Activated naive CD8-positive, alpha-beta T cell treated with anti-CD3 and anti-CD28 coated beads, Interleukin-2, amount 10 ng/mL, durations not matched to agents 7 days and 5 days (primary cell): Measurements from ENCODE around the gene CCDC172. TPM values are rescaled to one million over a fixed set of nuclear protein-coding genes. Genes with fewer than 3 reads are reported as not detected.

ENCODE experiments used
- ATAC-seq: fragments of 150-1000 bp; cut with Tn5 transposase; one replicate; pipeline ENCODE4 v1.10.0; 2021; ENCODE audit warnings: low read depth, moderate library complexity
- POLR2A ChIA-PET: fragments of 350-600 bp; sonication (Branson Sonifier 250); formaldehyde crosslinking; loops from one replicate; lab custom pipeline; 2021; ENCODE audit warnings: antibody characterized with exemption; lab: Charles Lee
- DNase-seq: peaks from one replicate; pipeline ENCODE4 v3.0.0; 2021
- H3K27ac Mint-ChIP-seq: one replicate; pipeline ENCODE4 v1.8.0; 2022; ENCODE audit warnings: mild to moderate bottlenecking, mixed read lengths
- H3K27me3 Mint-ChIP-seq: one replicate; pipeline ENCODE4 v1.8.0; 2022; ENCODE audit warnings: mild to moderate bottlenecking, moderate library complexity, mixed read lengths
- H3K36me3 Mint-ChIP-seq: one replicate; pipeline ENCODE4 v1.8.0; 2021; ENCODE audit warnings: mild to moderate bottlenecking, mixed read lengths
- H3K4me1 Mint-ChIP-seq: one replicate; pipeline ENCODE4 v1.8.0; 2021; ENCODE audit warnings: mixed read lengths
- H3K4me3 Mint-ChIP-seq: one replicate; pipeline ENCODE4 v1.8.0; 2022; ENCODE audit warnings: mild to moderate bottlenecking, moderate library complexity, mixed read lengths
- H3K9me3 Mint-ChIP-seq: one replicate; pipeline ENCODE4 v1.8.0; 2021; ENCODE audit warnings: mixed read lengths
- total RNA-seq, 2 experiments: library from RNA; stranded (reverse); gene quantifications; one replicate each; pipeline ENCODE4 v1.2.3, GENCODE V29; 2021

Gene CCDC172, protein sequence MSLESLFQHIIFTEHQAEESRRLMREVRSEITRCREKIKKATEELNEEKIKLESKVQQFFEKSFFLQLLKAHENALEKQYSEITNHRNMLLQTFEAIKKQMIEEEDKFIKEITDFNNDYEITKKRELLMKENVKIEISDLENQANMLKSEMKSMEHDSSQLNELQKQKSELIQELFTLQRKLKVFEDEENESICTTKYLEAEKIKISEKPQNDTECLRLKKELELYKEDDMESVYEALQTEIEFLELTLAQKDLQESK
- not detected for total RNA-seq

DNA sequence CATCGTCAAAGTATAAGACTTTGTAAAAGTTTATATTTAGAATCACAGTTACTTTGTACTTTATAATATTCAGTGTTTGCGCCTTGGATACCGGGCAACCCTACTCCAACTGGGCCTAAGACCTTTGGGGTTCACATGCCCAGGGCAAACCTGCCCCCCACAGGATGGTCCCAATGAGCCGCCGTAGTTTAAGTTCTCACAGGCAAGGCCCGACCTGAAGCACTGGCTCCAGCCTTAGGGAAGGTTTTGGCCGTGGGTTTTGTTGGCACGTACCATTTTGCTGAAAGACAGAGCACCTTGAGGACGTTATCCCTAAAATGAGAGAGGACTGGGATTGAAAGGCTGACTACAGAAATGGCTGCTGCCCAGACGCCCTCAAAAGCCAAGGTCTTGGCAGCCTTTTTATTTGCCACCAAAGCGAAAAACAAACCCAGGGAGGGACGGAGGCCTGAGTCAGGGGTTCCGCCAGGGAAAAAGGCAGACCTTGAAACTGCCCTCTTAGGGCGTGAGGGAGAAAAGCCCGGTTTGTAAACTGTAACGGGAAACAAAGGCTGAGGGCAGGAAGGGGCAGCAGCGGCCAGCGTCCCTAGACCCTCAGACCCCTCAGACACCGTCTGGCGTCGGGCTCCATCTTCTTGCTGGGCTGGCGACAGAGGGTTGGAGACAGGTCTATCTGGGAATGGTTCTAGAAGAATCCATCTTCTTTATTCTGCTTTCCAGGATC lies at the start of gene CCDC172:
TSS of gene CCDC172 (plus strand) at position 222 of the 724 bp plus-strand sequence. CDS start 564 bp downstream, outside the sequence.
- ATAC-seq (no peak), DNase-seq (no peak)
- no peaks in the 10 kb centered on the region for H3K9me3 Mint-ChIP-seq
- H3K4me1 Mint-ChIP-seq, result no peaks in the 10 kb centered on the region
- H3K4me3 Mint-ChIP-seq, result no peak within 1 kb of the TSS
- POLR2A ChIA-PET, result no interaction called here
- no peak within 1 kb of the TSS for H3K27ac Mint-ChIP-seq
- H3K36me3 Mint-ChIP-seq, result no peaks in the 10 kb centered on the region
- peaks cover 8% of the 10 kb centered on the region for H3K27me3 Mint-ChIP-seq

DNA sequence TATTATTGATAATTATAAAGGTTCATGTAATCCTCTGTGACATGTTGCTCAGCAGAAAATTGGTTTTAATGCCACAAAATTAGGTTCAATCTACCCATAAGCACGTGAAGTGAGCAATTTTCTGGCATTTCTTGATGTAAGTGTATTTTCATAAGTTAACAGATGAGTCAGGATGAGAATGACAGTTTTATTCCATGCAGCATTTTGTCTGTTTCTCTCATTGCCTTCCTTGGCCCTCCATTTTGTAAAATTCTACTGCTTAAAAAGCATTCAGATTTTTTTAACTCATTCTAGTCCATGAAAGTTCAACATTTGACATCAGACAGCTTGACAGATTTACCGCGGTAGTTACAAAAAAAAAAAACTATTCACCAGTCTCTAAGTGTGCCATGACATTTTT lies 47.3 kb upstream of the CCDC172 start:
- peaks cover 49% of the 10 kb centered on the region for H3K27me3 Mint-ChIP-seq
- peaks cover 1% of the 10 kb centered on the region for H3K36me3 Mint-ChIP-seq
- DNase-seq (no peak), ATAC-seq (no peak)
- H3K9me3 Mint-ChIP-seq, result no peaks in the 10 kb centered on the region
- POLR2A ChIA-PET, result no interaction called here
- peaks cover 7% of the 10 kb centered on the region for H3K4me1 Mint-ChIP-seq
- H3K27ac Mint-ChIP-seq, result no peak overlapping the region
- no peak overlapping the region for H3K4me3 Mint-ChIP-seq

DNA sequence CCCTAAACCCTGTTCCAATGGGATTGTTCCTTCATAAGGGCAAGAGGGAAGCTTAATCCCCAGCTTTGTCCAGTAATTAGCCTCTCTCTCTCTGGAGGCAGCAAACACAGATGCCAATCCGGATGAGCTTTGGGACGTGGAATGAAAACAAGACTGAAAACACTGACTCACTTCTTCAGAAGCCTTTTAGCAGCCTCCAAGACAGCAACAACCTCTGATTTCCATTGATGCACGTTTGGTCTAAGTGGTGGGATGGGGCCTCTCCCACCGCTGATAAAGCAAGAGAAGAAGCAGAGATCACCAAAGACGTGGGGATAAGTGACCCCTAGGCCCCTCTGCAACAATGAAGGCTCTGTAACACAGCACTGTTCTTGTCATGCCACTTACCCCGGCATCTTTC lies 45.4 kb upstream of the CCDC172 start:
- Mint-ChIP-seq H3K9me3 (no peaks in the 10 kb centered on the region), H3K27me3 (peaks cover 32% of the 10 kb centered on the region), H3K4me3 (no peak overlapping the region), H3K4me1 (peaks cover 3% of the 10 kb centered on the region), H3K27ac (no peak overlapping the region), H3K36me3 (no peaks in the 10 kb centered on the region)
- no peak for ATAC-seq
- DNase-seq, result no peak
- POLR2A ChIA-PET, result no interaction called here

DNA sequence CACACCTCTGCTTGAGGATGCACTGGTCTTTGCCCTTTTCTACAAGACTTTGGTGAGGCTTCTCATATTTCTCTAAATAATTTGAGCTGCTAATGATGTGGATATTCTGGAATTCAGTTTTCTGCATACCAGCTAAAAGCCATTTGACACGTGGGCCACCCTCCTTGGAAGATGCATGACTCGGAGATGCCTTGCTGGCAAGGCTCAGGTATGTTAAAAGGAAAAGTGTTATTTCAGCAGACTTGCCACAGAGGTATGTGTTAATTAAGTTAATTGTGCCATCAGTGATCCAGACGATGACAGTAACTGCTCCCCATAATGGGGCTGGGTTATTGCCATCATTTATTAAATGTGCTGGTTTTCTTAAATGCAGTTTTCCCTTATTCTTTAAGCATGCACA lies 42.5 kb upstream of the CCDC172 start:
- H3K4me1 Mint-ChIP-seq, result no peaks in the 10 kb centered on the region
- DNase-seq (no peak), ATAC-seq (no peak)
- H3K27ac Mint-ChIP-seq, result no peak overlapping the region
- peaks cover 10% of the 10 kb centered on the region for H3K27me3 Mint-ChIP-seq
- no peaks in the 10 kb centered on the region for H3K36me3 Mint-ChIP-seq
- H3K4me3 Mint-ChIP-seq, result no peak overlapping the region
- POLR2A ChIA-PET, result no interaction called here
- H3K9me3 Mint-ChIP-seq, result no peaks in the 10 kb centered on the region

DNA sequence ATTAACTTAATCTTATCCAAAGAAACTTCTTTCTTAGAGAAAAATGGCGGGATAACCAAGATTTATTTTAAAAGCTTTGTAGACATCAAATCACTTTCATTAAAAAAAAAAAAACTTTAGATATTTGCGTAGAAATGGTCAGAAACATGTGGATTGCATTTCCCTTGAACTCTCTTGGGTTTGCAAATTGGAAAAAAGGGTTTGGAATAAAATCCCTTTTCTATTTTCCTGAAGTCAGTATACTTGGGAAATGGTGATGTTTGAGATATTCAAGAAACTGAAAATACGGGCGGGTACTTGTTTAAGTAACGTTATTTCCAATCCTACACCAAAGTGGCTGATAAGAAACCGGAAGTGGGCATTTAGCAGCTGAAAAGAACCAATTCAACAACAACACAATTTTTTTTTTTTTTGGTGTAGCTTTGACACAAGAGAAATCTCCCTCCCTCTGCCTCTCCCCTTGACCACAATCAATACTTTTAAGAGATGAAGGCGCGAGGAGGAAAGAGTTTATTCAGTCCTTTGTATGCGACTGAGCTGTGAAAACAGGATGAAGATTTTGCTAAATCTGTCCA lies 37.5 kb upstream of the CCDC172 start:
- POLR2A ChIA-PET, result no interaction called here
- Mint-ChIP-seq H3K4me3 (no peak overlapping the region), H3K27ac (no peak overlapping the region), H3K9me3 (no peaks in the 10 kb centered on the region), H3K36me3 (no peaks in the 10 kb centered on the region), H3K4me1 (peaks cover 2% of the 10 kb centered on the region), H3K27me3 (peaks cover 3% of the 10 kb centered on the region)
- ATAC-seq (no peak), DNase-seq (no peak)

DNA sequence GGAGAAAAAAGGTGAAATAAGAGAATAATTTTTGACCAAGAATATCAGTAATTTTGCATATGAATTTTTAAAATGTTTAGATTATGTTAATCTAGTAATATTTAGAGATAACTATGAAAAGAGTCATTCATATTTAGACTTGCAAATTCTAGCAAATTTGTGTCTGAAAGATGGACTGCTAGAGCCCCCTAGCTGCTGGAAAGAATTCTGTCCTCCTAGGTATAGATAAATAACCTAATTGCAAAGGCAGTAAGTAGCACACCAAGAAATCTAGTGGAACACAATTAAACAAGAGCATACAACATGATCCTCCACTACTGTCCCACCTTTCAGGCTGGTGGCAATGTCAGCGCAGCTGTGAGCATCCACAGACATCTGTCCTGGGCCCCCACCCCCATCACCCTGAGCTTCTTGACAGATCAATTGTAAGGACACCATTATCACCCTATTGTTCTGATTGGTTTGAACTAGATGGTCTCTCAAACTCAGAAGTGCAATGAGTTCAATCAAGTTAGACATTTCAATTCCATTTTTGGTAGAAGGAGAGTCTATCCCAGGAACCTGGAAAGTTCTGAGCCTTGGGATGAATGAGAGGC lies 36.2 kb upstream of the CCDC172 start:
- peaks cover 2% of the 10 kb centered on the region for H3K4me1 Mint-ChIP-seq
- no peaks in the 10 kb centered on the region for H3K9me3 Mint-ChIP-seq
- POLR2A ChIA-PET, result no interaction called here
- ATAC-seq (no peak), DNase-seq (no peak)
- peaks cover 3% of the 10 kb centered on the region for H3K27me3 Mint-ChIP-seq
- H3K27ac Mint-ChIP-seq, result no peak overlapping the region
- no peak overlapping the region for H3K4me3 Mint-ChIP-seq
- H3K36me3 Mint-ChIP-seq, result no peaks in the 10 kb centered on the region

DNA sequence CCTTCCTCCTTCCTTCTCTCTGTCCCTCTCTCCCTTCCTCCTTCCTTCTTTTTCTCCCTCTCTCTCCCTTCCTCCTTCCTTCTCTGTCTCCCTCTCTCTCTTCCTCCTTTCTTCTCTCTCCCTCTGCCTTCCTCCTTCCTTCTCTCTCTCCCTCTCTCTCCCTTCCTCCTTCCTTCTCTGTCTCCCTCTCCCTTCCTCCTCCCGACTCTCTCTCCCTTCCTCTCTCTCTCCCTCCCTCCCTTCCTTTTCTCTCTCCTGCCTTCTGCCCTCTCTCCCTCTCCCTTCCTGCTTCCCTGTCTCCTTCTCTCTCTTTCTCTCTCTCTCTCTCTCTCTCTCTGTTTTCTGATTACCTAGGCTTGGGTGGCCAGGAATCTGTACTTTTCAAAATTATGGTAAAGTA lies 34.6 kb upstream of the CCDC172 start:
- no peak overlapping the region for H3K4me3 Mint-ChIP-seq
- POLR2A ChIA-PET, result no interaction called here
- peaks cover 4% of the 10 kb centered on the region for H3K27me3 Mint-ChIP-seq
- H3K36me3 Mint-ChIP-seq, result no peaks in the 10 kb centered on the region
- H3K27ac Mint-ChIP-seq, result no peak overlapping the region
- peaks cover 2% of the 10 kb centered on the region for H3K4me1 Mint-ChIP-seq
- no peak for DNase-seq
- no peak for ATAC-seq
- no peaks in the 10 kb centered on the region for H3K9me3 Mint-ChIP-seq

DNA sequence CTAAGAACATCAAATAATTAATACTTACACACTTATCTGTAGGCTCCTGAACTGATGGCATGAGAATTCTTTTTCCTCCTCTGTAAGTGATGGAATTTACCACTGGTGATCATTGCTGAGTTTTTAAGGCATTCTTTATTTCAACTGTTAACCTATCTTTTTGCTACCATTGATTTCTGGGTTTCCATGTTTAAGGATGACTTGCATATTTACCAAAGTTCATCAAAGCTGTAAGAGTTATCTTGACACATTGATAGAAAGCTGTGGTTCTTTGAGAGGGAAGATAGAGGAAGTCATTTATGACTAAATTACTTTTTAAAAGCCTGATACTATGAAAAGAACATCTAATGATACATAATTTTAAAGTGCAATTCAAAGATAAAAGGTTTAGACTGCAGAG lies 31.8 kb upstream of the CCDC172 start:
- H3K36me3 Mint-ChIP-seq, result no peaks in the 10 kb centered on the region
- ATAC-seq (no peak), DNase-seq (no peak)
- POLR2A ChIA-PET, result no interaction called here
- H3K27me3 Mint-ChIP-seq, result peaks cover 4% of the 10 kb centered on the region
- H3K27ac Mint-ChIP-seq, result no peak overlapping the region
- H3K9me3 Mint-ChIP-seq, result no peaks in the 10 kb centered on the region
- no peak overlapping the region for H3K4me3 Mint-ChIP-seq
- H3K4me1 Mint-ChIP-seq, result no peaks in the 10 kb centered on the region

DNA sequence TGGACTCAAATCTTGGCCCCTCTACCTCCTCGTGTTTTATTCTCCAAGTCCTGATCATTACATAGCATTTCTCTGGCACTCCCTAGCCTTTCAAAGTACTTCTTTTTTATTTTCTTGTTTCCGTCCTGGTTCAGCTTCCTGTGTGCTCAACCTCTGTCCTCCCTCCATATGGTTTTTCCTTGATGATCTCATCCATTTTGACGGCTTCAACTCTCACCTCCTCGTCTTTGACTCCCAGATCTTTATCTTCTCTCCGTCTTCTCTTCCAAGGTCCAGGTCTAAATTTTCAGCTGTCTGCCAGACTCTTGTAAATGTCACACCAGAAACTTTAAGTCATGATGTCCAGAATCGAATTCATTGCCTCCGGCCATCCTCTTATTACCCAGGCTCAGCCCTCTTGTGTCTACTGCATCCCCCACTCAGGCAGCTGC lies 27.9 kb upstream of the CCDC172 start:
- Mint-ChIP-seq H3K9me3 (peaks cover 2% of the 10 kb centered on the region), H3K27ac (no peak overlapping the region), H3K4me1 (no peaks in the 10 kb centered on the region), H3K36me3 (no peaks in the 10 kb centered on the region), H3K27me3 (peaks cover 1% of the 10 kb centered on the region), H3K4me3 (no peak overlapping the region)
- ATAC-seq (no peak), DNase-seq (no peak)
- POLR2A ChIA-PET, result no interaction called here

DNA sequence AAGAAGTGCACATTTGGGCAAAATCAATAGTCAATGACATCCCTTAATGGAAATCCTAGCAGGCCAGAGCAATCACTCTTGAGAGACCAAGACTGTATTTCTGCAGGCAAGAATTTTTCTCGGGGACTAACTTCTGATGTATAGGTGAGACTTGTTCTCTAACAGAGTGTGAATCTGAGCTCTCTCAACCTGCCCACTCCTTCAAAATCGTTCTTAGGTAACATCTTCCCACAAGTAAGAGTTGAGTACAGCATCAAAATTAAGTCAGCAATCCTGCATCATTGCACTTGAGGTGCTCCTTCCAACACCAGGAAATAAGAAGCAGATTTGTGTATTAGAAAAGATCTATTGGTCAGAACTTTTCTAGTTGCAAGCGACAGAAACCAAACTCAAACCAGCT lies 25.7 kb upstream of the CCDC172 start:
- no peak for DNase-seq
- POLR2A ChIA-PET, result no interaction called here
- Mint-ChIP-seq H3K9me3 (peaks cover 5% of the 10 kb centered on the region), H3K36me3 (no peaks in the 10 kb centered on the region), H3K4me1 (no peaks in the 10 kb centered on the region), H3K27me3 (peaks cover 1% of the 10 kb centered on the region), H3K27ac (no peak overlapping the region), H3K4me3 (no peak overlapping the region)
- ATAC-seq, result no peak

DNA sequence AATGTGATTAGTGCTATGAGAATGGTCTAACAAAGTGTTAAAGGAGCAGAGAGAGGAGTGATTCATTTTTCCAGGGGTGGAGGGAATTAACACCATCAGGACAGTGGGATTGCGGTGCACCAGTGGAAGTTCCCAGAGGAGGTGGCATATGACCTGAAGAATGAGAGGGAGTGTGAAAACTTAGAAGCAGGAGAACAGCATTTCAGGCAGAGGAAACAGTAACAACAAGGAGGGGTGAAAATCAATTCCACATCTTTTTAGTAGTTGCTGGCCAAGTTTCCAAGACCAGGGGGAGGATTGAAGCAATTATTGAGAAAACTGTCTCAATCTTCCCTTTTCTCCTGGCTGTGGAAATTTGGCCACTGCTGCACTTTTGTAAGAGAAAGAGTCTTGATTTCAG lies 23.7 kb upstream of the CCDC172 start:
- ATAC-seq (no peak), DNase-seq (no peak)
- POLR2A ChIA-PET, result no interaction called here
- H3K4me1 Mint-ChIP-seq, result no peaks in the 10 kb centered on the region
- no peaks in the 10 kb centered on the region for H3K27me3 Mint-ChIP-seq
- peaks cover 5% of the 10 kb centered on the region for H3K9me3 Mint-ChIP-seq
- H3K27ac Mint-ChIP-seq, result no peak overlapping the region
- no peak overlapping the region for H3K4me3 Mint-ChIP-seq
- H3K36me3 Mint-ChIP-seq, result no peaks in the 10 kb centered on the region

DNA sequence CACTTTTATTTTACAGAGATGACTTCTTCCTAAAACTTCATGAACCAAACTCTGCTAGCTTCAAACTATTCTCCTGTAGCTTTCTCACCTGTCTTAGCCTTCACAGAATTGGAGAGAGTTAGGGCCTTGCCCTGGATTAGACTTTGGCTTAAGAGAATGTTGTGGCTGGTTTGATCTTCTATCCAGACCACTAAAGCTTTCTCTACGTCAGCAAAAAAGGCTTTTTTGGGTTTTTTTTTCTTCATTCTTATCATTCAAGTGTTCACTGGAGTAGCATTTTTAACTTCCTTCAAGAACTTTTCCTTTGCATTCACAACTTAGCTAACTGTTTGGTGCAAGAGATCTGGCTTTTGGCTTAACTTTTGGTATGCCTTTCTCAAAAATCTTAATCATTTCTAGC lies 19.3 kb upstream of the CCDC172 start:
- Mint-ChIP-seq H3K9me3 (peaks cover 5% of the 10 kb centered on the region), H3K27me3 (peaks cover 3% of the 10 kb centered on the region)
- POLR2A ChIA-PET, result no interaction called here

DNA sequence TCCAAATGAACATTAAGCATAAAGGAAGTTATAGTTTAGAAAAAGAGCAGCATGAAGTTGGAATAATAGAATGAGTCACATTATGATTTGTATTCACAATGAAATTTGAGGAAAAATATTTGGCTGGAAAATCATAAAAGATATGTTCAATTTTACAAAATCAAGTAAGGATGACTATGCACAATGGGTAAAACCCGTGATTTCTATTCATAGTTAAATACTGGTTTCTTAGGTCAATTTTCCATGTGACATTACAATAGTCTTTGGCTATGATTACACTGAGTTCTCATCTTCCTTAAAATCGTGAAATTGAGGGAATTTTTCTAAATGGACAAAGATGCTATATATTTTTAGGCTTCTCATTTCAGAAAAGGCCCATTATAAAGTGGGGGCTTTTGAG lies 17.4 kb upstream of the CCDC172 start:
- Mint-ChIP-seq H3K27me3 (peaks cover 3% of the 10 kb centered on the region), H3K4me3 (no peak overlapping the region), H3K9me3 (peaks cover 4% of the 10 kb centered on the region), H3K36me3 (no peaks in the 10 kb centered on the region), H3K27ac (no peak overlapping the region), H3K4me1 (no peaks in the 10 kb centered on the region)
- POLR2A ChIA-PET, result no interaction called here
- DNase-seq, result no peak
- no peak for ATAC-seq

More for the DNA sequence above, 19.3 kb upstream of the CCDC172 start:
- no peak for ATAC-seq
- H3K27ac Mint-ChIP-seq, result no peak overlapping the region
- no peaks in the 10 kb centered on the region for H3K36me3 Mint-ChIP-seq
- H3K4me1 Mint-ChIP-seq, result no peaks in the 10 kb centered on the region
- no peak for DNase-seq
- H3K4me3 Mint-ChIP-seq, result no peak overlapping the region

DNA sequence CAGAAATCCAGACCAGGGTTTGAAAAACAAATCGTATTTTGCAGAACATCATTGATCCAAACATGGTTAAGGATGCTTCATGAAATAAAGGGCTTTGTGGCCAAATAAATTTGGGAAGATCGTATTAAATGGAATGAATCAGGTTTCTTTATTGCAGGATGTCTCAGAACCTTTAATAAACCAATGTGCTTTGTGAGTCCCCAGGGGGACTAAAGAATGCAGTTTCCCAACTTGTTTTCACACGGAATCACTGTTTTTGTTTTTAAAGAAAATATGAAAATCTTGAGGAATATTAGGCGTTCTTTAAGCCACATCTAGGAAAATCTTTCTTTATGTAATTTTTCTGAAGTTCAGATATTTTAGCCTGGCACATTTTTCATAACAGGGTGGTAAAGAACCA lies 16.8 kb upstream of the CCDC172 start:
- H3K36me3 Mint-ChIP-seq, result no peaks in the 10 kb centered on the region
- POLR2A ChIA-PET, result no interaction called here
- peaks cover 4% of the 10 kb centered on the region for H3K9me3 Mint-ChIP-seq
- DNase-seq (no peak), ATAC-seq (no peak)
- H3K4me3 Mint-ChIP-seq, result no peak overlapping the region
- H3K27ac Mint-ChIP-seq, result no peak overlapping the region
- peaks cover 3% of the 10 kb centered on the region for H3K27me3 Mint-ChIP-seq
- H3K4me1 Mint-ChIP-seq, result no peaks in the 10 kb centered on the region
